ENCODE data around the gene NCS1.

- no peak for TF ChIP-seq POLR2A (IDR thresholded peaks at IDR 0.05)
- TF ChIP-seq CTCF (IDR thresholded peaks at IDR 0.05): no peak
These were observed 21.3 kb upstream of the NCS1 start for GRCh38 chr9:130150779-130151382.
